Measurements from ENCODE around the gene CALCOCO2.
A peak's percentile ranks its signal among the peaks of the same experiment; 100 is the strongest.
"Not testable (repeated sequence)": the region's sequence is repeated elsewhere in the genome, so short reads cannot be mapped to it uniquely, and the experiment has no call there.

Gene CALCOCO2

DNA sequence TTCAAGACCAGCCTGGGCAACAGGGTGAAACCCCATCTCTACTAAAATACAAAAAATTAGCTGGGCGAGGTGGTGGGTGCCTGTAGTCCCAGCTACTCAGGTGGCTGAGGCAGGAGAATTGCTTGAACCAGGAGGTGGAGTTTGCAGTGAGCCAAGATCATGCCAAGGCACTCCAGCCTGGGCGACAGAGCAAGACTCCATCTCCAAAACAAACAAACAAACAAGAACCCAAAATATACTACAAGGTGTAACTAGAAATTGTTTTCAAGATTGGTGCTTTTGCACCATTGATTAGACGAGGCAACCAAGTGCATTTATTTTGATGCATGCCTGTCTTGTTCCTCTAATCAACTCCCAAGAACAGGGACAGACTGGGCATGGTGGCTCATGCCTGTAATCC lies 41.6 kb downstream of the CALCOCO2 start:
- H3K4me1 ChIP-seq (ENCODE audit: control insufficient read depth in 2 of 2, insufficient read depth in 2 of 2, low read length in 2 of 2), result peaks cover 46 to 60% of the 10 kb centered on the region in 2 donors
- H3K27me3 ChIP-seq (ENCODE audit: control insufficient read depth in 2 of 2, insufficient read depth in 2 of 2, low read length in 2 of 2); H3K36me3 ChIP-seq (ENCODE audit: control insufficient read depth in 2 of 2, insufficient read depth in 2 of 2, low read length in 2 of 2); H3K9me3 ChIP-seq (ENCODE audit: control insufficient read depth in 2 of 2, low read length in 2 of 2); H3K4me3 ChIP-seq (ENCODE audit: low read length in 2 of 2): not testable (repeated sequence)
- peak overlapping the region; percentile 88 to 89 for H3K27ac ChIP-seq (ENCODE audit: low read depth in 2 of 2, low read length in 2 of 2)
- peak overlapping the region in 1 of 2 donors; percentile 44 for H3K9ac ChIP-seq (ENCODE audit: low read depth in 1 of 2, low read length in 2 of 2)

DNA sequence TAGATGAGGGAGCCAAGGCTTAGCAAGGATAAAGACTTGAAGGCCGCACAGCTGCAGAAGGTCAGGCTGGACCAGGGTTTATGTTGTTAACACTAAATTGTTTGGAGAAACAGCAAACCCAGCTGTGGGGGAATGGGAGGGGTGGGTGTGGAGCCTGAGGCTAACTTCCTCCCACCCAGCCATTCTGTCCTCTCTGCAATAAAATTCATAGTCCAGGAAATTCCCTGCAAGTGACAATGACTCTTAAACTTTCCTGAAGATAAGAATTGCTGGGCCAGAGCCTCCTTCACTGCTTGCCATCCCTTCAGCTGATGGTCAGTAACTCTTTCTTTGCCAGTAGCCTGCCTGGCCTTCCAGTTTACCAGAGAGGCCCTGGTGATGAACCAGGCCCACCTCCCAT lies 42.4 kb downstream of the CALCOCO2 start:
- no peaks in the 10 kb centered on the region for H3K36me3 ChIP-seq (ENCODE audit: control insufficient read depth in 2 of 2, insufficient read depth in 2 of 2, low read length in 2 of 2)
- peak overlapping the region; percentile 24 to 56 for H3K9ac ChIP-seq (ENCODE audit: low read depth in 1 of 2, low read length in 2 of 2)
- peak overlapping the region; percentile 88 to 89 for H3K27ac ChIP-seq (ENCODE audit: low read depth in 2 of 2, low read length in 2 of 2)
- peaks cover 46 to 67% of the 10 kb centered on the region in 2 donors for H3K4me1 ChIP-seq (ENCODE audit: control insufficient read depth in 2 of 2, insufficient read depth in 2 of 2, low read length in 2 of 2)
- no peaks in the 10 kb centered on the region for H3K9me3 ChIP-seq (ENCODE audit: control insufficient read depth in 2 of 2, low read length in 2 of 2)
- H3K27me3 ChIP-seq (ENCODE audit: control insufficient read depth in 2 of 2, insufficient read depth in 2 of 2, low read length in 2 of 2), result no peaks in the 10 kb centered on the region
- peak overlapping the region; percentile 4 to 16 for H3K4me3 ChIP-seq (ENCODE audit: low read length in 2 of 2)

DNA sequence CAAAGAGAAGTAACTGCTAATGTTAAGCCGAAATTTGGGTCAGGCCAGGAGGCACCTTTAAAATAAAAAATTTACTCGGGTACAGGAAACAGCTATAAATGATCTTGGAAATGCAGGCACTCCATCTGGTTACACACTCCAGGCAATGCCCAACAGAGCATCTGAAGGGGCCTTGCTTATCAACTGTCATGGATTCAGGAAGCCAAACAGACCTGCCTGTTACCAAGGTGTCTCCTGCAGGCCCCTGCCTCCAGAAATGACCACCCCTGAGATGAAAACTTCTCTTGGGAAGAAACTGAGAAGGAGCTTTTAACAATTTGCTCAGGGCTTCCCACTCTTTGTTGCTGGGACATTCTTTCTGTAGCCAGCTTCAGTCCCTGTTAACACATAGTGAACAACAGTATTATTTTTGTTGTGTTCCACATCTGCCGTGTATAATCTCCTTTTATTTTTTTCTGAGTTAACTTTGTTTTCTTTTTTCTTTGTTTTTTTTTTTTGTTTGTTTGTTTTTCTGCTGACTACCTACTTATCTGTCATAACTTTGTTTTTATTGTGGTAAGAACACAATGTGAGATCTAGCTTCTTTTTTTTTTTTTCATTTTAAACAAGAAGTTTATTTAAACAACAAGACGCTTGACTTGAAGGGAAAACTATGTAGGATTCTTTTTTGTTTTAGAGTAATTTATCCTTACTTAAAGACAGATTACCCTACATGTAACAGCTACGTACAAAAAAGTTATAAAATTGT lies 43.0 kb downstream of the CALCOCO2 start:
- H3K9me3 ChIP-seq (ENCODE audit: control insufficient read depth in 2 of 2, low read length in 2 of 2), result no peaks in the 10 kb centered on the region
- peak overlapping the region; percentile 88 to 89 for H3K27ac ChIP-seq (ENCODE audit: low read depth in 2 of 2, low read length in 2 of 2)
- H3K4me1 ChIP-seq (ENCODE audit: control insufficient read depth in 2 of 2, insufficient read depth in 2 of 2, low read length in 2 of 2), result peaks cover 43 to 65% of the 10 kb centered on the region in 2 donors
- peak overlapping the region; percentile 4 to 16 for H3K4me3 ChIP-seq (ENCODE audit: low read length in 2 of 2)
- no peaks in the 10 kb centered on the region for H3K27me3 ChIP-seq (ENCODE audit: control insufficient read depth in 2 of 2, insufficient read depth in 2 of 2, low read length in 2 of 2)
- no peaks in the 10 kb centered on the region for H3K36me3 ChIP-seq (ENCODE audit: control insufficient read depth in 2 of 2, insufficient read depth in 2 of 2, low read length in 2 of 2)
- H3K9ac ChIP-seq (ENCODE audit: low read depth in 1 of 2, low read length in 2 of 2), result peak overlapping the region; percentile 17 to 56

DNA sequence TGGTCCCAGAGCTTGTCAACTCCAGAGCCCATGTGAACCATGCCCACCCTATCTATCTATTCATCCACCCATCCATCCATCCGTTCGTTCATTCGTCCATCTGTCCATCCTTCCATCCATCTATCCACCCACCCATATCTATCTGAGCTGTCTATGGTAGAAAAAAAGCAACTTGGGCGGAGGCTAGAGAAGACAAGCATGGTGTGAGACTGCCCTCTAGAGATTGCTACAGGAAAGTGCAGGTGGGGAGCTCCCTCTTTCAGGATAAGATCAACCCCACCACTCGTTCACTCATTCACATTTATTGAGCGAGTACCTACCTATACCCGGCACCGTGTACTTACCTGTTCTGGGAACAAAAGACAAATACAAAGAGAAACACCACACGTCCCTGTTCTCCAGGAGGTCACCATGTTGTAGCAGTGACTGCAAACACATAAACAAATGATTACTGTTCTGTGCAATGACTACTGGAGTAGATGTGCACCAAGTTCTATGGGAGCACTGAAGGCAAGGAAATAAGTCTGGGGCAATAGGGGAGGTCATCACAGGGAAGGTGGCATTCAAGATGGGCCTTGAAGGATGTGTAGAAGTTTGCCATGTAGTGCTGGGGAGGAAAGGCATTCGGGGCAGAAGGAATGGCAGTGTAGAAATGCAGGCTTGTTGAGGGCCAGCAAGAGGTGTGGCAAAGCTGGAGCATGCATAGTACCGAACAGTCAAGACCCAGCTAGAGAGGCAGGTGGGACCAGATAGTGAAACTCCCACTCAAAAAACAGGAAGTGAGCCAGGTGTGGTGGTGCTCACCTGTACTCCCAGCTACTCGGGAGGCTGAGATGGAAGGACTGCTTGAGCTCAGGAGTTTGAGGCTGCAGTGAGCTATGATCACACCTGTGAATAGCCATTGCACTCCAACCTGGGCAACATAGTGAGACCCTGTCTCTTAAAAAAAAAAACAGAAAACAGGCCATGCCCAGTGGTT lies 48.4 kb downstream of the CALCOCO2 start:
- Histone ChIP-seq H3K27ac (ENCODE audit: low read depth in 2 of 2, low read length in 2 of 2) (no peak overlapping the region), H3K9me3 (ENCODE audit: control insufficient read depth in 2 of 2, low read length in 2 of 2) (no peaks in the 10 kb centered on the region), H3K36me3 (ENCODE audit: control insufficient read depth in 2 of 2, insufficient read depth in 2 of 2, low read length in 2 of 2) (no peaks in the 10 kb centered on the region), H3K4me3 (ENCODE audit: low read length in 2 of 2) (no peak overlapping the region), H3K9ac (ENCODE audit: low read depth in 1 of 2, low read length in 2 of 2) (no peak overlapping the region), H3K27me3 (ENCODE audit: control insufficient read depth in 2 of 2, insufficient read depth in 2 of 2, low read length in 2 of 2) (no peaks in the 10 kb centered on the region), H3K4me1 (ENCODE audit: control insufficient read depth in 2 of 2, insufficient read depth in 2 of 2, low read length in 2 of 2) (peaks cover 0 to 14% of the 10 kb centered on the region in 2 donors)

DNA sequence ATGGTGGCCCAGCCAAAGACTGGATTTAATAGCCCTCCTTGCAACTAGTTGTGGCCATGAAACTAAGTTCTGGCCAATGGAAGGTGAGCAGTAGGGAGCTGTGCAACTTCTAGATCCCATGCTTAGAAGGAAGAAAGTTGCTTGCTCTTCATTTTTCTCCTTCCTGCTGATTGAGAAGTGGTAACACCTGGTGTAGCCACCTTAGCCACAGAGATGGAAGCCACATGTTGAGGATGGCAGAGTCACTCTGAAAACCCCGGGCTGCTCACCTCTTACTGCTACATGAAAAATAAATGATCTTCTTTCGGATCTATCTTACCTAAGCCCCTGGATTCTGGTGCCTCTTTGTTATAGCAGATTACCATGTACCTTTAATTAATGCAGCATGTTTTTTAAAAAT lies 51.4 kb downstream of the CALCOCO2 start:
- Histone ChIP-seq H3K9ac (ENCODE audit: low read depth in 1 of 2, low read length in 2 of 2) (no peak overlapping the region), H3K4me3 (ENCODE audit: low read length in 2 of 2) (no peak overlapping the region), H3K9me3 (ENCODE audit: control insufficient read depth in 2 of 2, low read length in 2 of 2) (no peaks in the 10 kb centered on the region), H3K36me3 (ENCODE audit: control insufficient read depth in 2 of 2, insufficient read depth in 2 of 2, low read length in 2 of 2) (no peaks in the 10 kb centered on the region), H3K27me3 (ENCODE audit: control insufficient read depth in 2 of 2, insufficient read depth in 2 of 2, low read length in 2 of 2) (no peaks in the 10 kb centered on the region), H3K27ac (ENCODE audit: low read depth in 2 of 2, low read length in 2 of 2) (no peak overlapping the region), H3K4me1 (ENCODE audit: control insufficient read depth in 2 of 2, insufficient read depth in 2 of 2, low read length in 2 of 2) (peaks cover 0 to 8% of the 10 kb centered on the region in 2 donors)

DNA sequence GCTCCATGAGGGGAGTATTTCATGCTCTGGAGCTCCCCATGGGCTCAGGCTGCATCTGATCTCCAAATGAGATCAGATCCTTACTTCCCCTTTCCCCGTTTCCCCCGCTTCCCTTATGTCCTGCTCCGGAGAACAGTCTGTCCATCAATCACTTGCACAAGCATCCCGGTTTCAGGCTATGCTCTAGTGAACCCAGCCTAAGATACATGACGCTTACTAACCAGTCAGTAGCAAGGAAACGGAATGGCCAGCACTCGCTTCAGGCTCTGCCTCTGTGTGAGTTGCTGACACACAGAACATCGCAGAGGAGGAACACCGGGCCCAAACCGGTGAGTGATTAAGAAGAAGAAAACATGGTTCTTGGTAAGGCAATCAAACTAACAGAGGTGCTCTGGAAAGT lies 52.3 kb downstream of the CALCOCO2 start:
- no peak overlapping the region for H3K9ac ChIP-seq (ENCODE audit: low read depth in 1 of 2, low read length in 2 of 2)
- no peaks in the 10 kb centered on the region for H3K27me3 ChIP-seq (ENCODE audit: control insufficient read depth in 2 of 2, insufficient read depth in 2 of 2, low read length in 2 of 2)
- H3K36me3 ChIP-seq (ENCODE audit: control insufficient read depth in 2 of 2, insufficient read depth in 2 of 2, low read length in 2 of 2), result no peaks in the 10 kb centered on the region
- H3K9me3 ChIP-seq (ENCODE audit: control insufficient read depth in 2 of 2, low read length in 2 of 2), result no peaks in the 10 kb centered on the region
- H3K4me3 ChIP-seq (ENCODE audit: low read length in 2 of 2), result no peak overlapping the region
- H3K4me1 ChIP-seq (ENCODE audit: control insufficient read depth in 2 of 2, insufficient read depth in 2 of 2, low read length in 2 of 2), result no peaks in the 10 kb centered on the region
- H3K27ac ChIP-seq (ENCODE audit: low read depth in 2 of 2, low read length in 2 of 2), result no peak overlapping the region

DNA sequence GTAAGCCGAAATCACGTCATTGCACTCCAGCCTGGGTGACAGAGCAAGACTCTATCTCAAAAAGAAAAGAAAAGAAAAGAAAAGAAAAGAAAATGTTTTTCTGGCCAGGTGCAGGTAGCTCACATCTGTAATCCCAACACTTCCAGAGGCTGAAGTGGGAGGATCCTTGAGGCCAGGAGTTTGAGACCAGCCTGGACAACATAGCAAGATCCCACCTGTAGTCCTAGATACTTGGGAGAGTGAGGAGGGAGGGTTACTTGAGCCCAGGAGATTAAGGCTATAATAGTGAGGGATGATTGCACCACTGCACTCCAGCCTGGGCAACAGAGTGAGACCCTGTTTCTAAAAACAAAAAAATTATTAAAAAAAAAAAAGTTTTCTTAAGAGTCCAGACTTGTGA lies 59.3 kb downstream of the CALCOCO2 start:
- Histone ChIP-seq H3K36me3 (ENCODE audit: control insufficient read depth in 2 of 2, insufficient read depth in 2 of 2, low read length in 2 of 2) (peaks cover 3 to 4% of the 10 kb centered on the region in 2 donors), H3K27me3 (ENCODE audit: control insufficient read depth in 2 of 2, insufficient read depth in 2 of 2, low read length in 2 of 2) (no peaks in the 10 kb centered on the region), H3K9ac (ENCODE audit: low read depth in 1 of 2, low read length in 2 of 2) (no peak overlapping the region), H3K9me3 (ENCODE audit: control insufficient read depth in 2 of 2, low read length in 2 of 2) (no peaks in the 10 kb centered on the region), H3K4me3 (ENCODE audit: low read length in 2 of 2) (no peak overlapping the region), H3K27ac (ENCODE audit: low read depth in 2 of 2, low read length in 2 of 2) (no peak overlapping the region), H3K4me1 (ENCODE audit: control insufficient read depth in 2 of 2, insufficient read depth in 2 of 2, low read length in 2 of 2) (peaks cover 18 to 19% of the 10 kb centered on the region in 2 donors)

DNA sequence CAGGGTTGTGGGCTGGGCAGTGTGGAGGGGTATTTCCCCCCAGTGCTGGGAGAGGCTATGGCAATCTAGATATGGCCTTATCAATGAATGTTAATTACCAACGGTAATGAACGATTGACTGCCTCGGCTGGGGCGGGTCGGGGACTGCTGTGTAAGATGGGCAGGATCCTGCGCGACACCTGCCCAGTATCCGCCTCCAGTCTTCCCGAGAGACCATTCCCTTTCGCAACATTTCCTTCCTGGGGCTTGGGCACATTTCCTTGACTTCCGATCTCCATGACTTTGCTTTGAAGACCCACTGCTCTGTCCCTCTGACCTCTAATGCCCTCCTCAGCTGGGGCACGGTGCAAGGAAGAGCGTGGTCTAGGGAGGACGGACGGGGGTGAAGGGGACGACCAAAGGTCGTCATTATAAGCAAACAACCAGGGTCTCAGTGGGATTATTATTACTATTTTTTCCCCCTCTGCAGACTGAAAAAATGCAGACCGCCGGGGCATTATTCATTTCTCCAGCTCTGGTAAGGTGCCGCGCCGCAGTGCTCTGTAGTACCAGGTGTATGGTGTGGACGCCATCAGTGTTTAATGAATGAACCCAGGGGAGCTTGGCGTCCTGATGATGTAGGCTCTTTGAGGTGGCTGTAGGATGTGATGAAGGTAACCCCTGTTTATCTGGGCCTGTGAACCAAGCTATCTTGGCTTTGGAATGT lies 62.3 kb downstream of the CALCOCO2 start:
- Histone ChIP-seq H3K4me1 (ENCODE audit: control insufficient read depth in 2 of 2, insufficient read depth in 2 of 2, low read length in 2 of 2) (peaks cover 18 to 23% of the 10 kb centered on the region in 2 donors), H3K27ac (ENCODE audit: low read depth in 2 of 2, low read length in 2 of 2) (peak overlapping the region; percentile 86 to 92), H3K4me3 (ENCODE audit: low read length in 2 of 2) (peak overlapping the region; percentile 87 to 88), H3K9me3 (ENCODE audit: control insufficient read depth in 2 of 2, low read length in 2 of 2) (no peaks in the 10 kb centered on the region), H3K9ac (ENCODE audit: low read depth in 1 of 2, low read length in 2 of 2) (peak overlapping the region; percentile 79 to 97), H3K36me3 (ENCODE audit: control insufficient read depth in 2 of 2, insufficient read depth in 2 of 2, low read length in 2 of 2) (peaks cover 22 to 25% of the 10 kb centered on the region in 2 donors), H3K27me3 (ENCODE audit: control insufficient read depth in 2 of 2, insufficient read depth in 2 of 2, low read length in 2 of 2) (no peaks in the 10 kb centered on the region)

DNA sequence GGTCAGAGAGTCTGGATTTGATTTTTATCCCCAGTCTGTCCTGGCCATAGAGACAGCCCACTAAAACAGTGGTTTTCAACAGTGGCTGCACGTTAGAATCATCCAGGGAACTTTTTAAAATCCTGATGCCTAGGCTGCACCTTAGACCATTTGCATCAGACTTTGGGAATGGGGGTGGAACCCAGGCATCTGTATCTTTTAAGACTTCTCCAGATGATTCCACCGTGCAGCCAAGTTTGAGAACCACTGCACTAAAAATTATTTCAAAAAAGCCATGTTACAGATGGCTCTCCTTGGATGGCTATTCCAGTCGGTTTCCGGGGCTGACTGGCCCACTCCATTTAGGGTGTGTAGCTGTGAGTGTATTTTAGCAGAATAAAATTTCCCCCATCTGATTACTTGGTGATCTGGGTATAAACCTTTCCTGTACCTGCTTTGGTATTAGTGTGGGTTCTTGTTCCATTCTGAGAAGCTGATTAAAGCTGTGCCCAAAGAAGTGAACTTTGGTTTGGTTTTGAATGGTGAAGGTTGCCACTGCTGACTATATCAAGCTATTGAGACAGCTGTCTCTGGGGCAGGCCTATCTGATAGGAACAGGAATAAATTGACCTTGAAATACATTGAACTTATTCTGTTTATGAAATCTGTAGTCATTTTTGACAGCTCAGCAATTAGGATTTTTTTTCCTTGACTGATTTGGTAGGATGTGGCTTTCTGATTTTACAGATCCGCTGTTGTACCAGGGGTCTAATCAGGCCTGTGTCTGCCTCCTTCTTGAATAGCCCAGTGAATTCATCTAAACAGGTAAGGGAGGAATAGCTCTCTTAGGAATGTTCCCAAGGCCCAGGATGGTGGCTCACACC lies 63.0 kb downstream of the CALCOCO2 start:
- Histone ChIP-seq H3K9ac (ENCODE audit: low read depth in 1 of 2, low read length in 2 of 2) (peak overlapping the region; percentile 79 to 97), H3K9me3 (ENCODE audit: control insufficient read depth in 2 of 2, low read length in 2 of 2) (no peaks in the 10 kb centered on the region), H3K27ac (ENCODE audit: low read depth in 2 of 2, low read length in 2 of 2) (no peak overlapping the region), H3K4me1 (ENCODE audit: control insufficient read depth in 2 of 2, insufficient read depth in 2 of 2, low read length in 2 of 2) (peaks cover 18 to 23% of the 10 kb centered on the region in 2 donors), H3K4me3 (ENCODE audit: low read length in 2 of 2) (peak overlapping the region; percentile 87 to 88), H3K27me3 (ENCODE audit: control insufficient read depth in 2 of 2, insufficient read depth in 2 of 2, low read length in 2 of 2) (no peaks in the 10 kb centered on the region), H3K36me3 (ENCODE audit: control insufficient read depth in 2 of 2, insufficient read depth in 2 of 2, low read length in 2 of 2) (peaks cover 26 to 30% of the 10 kb centered on the region in 2 donors)
